HG02938 (cell line): ENCODE measurements around the gene LITAFD.
A peak's percentile ranks its signal among the peaks of the same experiment; 100 is the strongest.
"Not testable (repeated sequence)": the region's sequence is repeated elsewhere in the genome, so short reads cannot be mapped to it uniquely, and the experiment has no call there.

Source experiments
- ATAC-seq: cut with Tn5 transposase; IDR thresholded peaks from one replicate; pipeline ENCODE4 v1.9.1; 2021; ENCODE audit warnings: mild to moderate bottlenecking, moderate library complexity; ENCODE audit not compliant: unreplicated experiment

Gene LITAFD

DNA sequence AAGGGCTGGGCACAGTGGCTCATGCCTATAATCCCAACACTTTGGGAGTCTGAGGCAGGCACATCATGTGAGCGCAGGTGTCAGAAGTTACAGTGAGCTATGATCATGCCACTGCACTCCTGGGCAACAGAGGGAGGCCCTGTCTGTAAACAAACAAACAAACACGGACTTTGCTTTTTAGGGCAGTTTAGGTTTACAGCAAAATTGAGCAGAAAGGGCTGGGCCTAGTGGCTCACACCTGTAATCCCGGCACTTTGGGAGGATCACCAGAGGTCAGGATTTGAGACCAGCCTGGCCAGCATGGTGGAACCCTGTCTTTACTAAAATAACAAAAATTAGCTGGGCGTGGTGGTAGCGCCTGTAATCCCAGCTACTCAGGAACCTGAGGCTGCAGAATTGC is 10.1 kb upstream of the LITAFD start:
- ATAC-seq: no peak

- no peak for ATAC-seq
These were observed 8.9 kb upstream of the LITAFD start for GRCh38 chr16:8872967-8873865.

GRCh38 chr16:8873866-8874195 is 8.3 kb upstream of the LITAFD start:
- ATAC-seq: not testable (repeated sequence)

GRCh38 chr16:8874388-8874787 is 7.8 kb upstream of the LITAFD start:
- no peak for ATAC-seq

- not testable (repeated sequence) for ATAC-seq
These were observed 6.8 kb upstream of the LITAFD start for GRCh38 chr16:8875317-8875716.

GRCh38 chr16:8877894-8878522 is 4.1 kb upstream of the LITAFD start:
- ATAC-seq: no peak

GRCh38 chr16:8878523-8878911 is 3.6 kb upstream of the LITAFD start:
- no peak for ATAC-seq

DNA sequence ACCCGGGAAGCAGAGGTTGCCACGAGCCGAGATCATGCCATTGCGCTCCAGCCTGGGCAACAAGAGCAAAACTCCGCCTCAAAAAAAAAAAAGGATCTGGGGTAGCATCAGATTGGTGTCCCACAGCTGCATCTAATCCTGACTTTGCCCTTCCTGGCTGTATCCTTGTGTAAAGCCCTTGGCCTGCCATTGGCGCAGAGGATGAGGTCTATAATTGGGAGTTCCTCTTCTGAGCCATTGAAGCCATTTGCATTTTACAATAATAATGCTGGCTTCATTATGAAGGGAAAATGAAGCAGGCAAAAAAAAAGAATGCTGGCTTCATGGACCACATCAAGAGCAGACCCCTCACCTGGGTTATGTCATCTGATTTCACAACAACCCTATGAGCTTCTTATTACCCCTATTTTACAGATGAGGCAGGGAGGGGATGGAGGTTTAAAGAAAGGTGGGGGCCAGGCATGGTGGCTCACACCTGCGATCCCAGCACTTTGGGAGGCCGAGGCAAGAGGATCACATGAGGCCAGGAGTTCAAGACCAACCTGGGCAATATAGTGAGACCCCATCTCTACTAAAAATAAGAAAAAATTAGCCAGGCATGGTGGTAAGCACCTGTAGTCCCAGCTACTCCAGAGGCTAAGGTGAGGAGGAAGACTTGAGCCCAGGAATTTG is 1.2 kb upstream of the LITAFD start:
- ATAC-seq: no peak

DNA sequence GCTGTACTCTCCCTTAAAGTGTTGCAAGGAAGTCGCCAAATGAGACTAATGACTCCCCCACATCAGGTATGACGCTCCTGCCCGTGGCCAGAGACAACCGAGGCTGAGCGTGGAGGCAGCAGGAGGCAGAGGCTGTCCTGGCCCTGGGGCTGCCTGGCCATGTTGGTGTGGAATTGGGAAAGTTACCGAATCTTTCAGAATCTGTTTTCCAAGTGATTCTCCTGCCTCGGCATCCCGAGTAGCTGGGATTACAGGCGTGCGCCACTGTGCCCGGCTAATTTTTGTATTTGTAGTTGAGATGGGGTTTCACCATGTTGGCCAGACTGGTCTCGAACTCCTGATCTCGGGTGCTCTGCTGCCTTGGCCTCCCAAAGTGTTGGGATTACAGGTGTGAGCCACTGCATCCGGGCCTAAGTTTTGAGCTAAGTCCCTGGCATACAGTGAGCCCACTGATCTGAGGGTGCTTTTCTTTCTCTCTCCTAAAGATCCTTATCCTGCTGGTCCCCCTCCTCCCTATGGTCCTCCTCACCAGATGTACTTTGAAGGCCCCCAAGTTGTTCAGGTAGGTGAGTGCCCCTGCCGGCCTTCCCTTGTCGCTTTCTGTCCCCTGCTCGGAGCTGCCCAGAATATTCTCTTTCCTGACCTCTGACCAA is 700 bp downstream of the LITAFD start:
- ATAC-seq: no peak

- no peak for ATAC-seq
These were observed 3.8 kb downstream of the LITAFD start for GRCh38 chr16:8885674-8886592.

DNA sequence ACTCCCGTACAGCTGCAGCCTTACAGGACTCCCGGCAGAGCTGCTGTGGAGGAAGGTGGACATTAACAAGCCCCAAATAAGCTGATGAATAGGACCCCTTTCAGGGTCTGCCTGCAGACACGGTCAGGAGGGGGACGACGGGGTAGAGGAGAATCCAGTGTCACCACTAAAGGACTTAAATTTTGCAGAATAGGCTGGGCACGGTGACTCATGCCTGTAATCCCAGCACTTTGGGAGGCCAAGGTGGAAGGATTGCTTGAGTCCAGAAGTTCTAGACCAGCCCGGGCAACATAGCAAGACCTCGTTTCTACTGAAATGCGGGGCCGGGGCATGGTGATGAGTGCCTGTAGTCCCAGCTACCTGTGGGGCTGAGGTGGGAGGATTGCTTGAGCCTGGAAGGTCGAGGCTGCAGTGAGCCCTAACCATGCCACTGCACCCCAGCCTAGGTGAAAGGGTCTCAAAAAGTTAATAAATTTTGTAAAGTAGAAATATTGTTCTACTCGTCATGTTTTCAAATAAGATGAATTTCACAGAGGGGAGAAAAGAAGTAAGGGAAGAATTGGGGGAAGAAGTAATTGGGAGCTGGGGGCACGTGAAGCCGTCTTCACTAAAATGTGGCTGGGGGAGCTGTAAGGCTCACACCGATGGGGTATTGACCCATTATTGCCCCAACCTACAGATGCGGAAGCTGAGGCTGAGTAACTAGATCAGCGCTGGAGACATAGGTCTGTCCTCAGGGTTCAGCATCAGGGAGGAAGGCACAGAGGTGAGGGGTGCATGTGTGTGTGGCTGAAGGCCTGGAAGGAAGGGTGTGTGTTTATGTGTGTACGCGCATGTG is 4.7 kb downstream of the LITAFD start:
- ATAC-seq: no peak

DNA sequence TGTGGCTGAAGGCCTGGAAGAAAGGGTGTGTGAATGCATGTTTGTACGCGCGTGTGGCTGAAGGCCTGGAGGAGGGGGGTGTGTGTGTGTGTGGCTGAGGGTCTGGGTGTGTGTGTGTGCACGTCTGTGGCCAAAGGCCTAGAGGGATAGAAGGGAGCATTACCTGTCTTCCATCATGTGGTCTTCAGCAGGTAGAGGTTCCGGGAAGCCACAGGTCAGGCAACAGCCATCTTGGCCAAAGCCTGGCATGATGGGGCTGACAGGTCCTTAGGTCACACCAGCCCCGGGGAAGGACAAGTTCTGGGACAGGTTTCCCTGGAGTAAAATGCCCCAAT is 5.2 kb downstream of the LITAFD start:
- ATAC-seq: no peak

- no peak for ATAC-seq
These were observed 5.9 kb downstream of the LITAFD start for GRCh38 chr16:8887952-8888560.

GRCh38 chr16:8888951-8889892 is 7.1 kb downstream of the LITAFD start:
- no peak for ATAC-seq

GRCh38 chr16:8889893-8890548 is 7.9 kb downstream of the LITAFD start:
- ATAC-seq: no peak

DNA sequence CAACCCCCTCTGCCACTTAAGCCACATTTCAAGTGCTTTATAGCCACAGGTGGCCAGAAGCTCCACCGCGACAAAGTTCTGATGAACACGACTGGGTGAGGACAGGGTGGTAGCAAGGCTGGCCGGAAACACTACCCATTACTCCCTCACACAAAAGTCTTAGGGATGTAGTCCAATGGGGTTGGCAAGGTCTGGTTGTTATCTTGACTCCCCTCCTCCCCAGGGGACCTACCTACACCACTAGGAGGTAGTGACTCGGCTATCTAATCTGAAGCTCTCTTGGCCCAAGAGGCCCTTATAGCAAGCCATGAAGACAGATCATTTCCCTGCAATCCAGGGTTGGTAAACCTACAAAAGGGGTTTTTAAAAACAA is 8.4 kb downstream of the LITAFD start:
- ATAC-seq: no peak

DNA sequence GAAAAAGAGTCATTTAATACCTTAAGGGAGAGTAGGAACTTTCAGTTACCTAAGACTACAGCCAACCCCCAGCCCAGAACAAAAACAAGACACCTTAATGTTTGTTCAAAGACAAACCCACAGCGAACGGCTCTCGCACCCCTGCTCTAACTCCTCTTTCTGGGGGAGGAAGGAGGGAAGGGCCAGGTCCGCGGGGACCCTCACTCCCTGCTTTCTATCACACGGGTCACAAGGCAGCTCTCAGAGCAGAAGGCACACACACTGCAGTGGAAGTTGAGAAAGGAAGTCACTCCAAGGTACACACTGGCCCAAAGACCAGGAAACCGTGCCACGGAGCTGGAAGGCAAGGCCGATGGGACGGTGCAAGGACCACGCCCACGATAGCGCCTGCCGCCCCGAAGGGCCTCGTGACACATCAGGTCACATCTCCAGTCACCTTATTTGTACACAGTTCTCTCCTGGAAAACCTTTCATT is 10.0 kb downstream of the LITAFD start:
- ATAC-seq: peak; percentile 18

GRCh38 chr16:8893426-8893825 is 11.3 kb downstream of the LITAFD start:
- no peak for ATAC-seq
